ENCODE results near the gene FOXP2.

FOXP2 gene

DNA sequence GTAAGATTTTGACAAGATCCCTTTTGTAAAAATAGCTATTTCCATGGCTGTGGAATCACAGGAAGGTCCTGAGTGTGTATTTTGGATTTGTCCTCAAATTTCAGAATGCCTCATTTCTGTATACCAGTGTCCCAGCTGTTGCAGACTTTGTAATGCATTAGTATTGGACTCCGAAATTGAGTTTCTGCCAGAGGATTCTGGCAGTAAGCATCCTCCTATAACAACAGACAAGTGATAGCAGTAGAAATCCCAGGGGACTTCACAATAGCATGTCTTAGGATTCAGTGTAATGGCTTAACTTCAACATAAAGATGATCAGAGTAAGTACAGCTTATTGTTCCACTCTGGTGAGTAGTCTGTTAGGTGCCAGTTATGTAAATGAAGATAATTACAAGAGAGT is 104.6 kb downstream of the FOXP2 start:
- TF ChIP-seq, protein P1, sequence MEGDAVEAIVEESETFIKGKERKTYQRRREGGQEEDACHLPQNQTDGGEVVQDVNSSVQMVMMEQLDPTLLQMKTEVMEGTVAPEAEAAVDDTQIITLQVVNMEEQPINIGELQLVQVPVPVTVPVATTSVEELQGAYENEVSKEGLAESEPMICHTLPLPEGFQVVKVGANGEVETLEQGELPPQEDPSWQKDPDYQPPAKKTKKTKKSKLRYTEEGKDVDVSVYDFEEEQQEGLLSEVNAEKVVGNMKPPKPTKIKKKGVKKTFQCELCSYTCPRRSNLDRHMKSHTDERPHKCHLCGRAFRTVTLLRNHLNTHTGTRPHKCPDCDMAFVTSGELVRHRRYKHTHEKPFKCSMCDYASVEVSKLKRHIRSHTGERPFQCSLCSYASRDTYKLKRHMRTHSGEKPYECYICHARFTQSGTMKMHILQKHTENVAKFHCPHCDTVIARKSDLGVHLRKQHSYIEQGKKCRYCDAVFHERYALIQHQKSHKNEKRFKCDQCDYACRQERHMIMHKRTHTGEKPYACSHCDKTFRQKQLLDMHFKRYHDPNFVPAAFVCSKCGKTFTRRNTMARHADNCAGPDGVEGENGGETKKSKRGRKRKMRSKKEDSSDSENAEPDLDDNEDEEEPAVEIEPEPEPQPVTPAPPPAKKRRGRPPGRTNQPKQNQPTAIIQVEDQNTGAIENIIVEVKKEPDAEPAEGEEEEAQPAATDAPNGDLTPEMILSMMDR (IDR thresholded peaks at IDR 0.05; ENCODE audit: extremely low read depth, insufficient read depth, missing control alignments) = no peak
- in situ Hi-C loops (cut with MboI; ENCODE audit: low pct_unique_long_range_greater_than_20kb, low sequenced_read_pairs, unreplicated experiment) = no loop called here
- DNase-seq (ENCODE audit: low spot score) = no peak

DNA sequence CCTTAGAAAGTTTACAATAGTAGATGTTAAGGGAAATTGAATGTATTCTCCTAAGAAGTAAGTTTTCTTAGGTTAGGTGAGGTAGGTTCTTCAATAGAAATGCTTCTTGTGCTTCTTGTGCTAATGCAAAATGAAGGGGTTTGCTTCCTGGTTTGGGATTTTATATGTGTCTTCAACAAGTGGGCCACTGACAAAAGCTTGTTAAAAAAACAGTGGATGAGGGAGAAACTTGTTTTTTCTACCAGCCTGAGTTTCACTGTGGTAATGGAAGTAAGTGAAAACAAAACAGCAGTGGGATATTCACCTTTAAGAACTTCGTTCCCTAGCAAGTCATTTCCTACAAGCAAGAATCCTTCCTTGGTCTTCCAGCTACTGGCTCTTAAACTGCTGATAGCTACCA is 107.5 kb downstream of the FOXP2 start:
- in situ Hi-C loops (cut with MboI; ENCODE audit: low pct_unique_long_range_greater_than_20kb, low sequenced_read_pairs, unreplicated experiment) = no loop called here
- TF ChIP-seq, protein P1 (IDR thresholded peaks at IDR 0.05; ENCODE audit: extremely low read depth, insufficient read depth, missing control alignments) = no peak
- DNase-seq (ENCODE audit: low spot score) = no peak

DNA sequence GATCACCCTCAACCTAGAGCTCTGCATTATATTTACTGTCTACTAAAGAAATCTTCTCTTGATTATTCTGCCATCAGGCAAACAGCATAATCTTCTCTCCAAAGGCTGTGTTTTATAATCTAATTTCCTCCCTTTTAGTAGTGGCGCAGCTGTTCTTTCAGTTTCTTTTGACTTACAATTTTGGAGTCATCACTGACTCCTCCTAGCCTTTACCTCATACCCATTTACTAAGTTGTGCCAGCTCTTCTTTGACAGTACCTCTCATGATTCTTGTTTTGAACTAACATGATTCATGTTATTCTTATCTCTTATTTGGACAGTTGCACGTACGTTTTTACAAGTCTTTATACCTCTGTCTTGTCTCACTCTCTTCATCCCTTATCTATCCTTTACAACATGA is 113.0 kb downstream of the FOXP2 start:
- TF ChIP-seq, protein P1 (IDR thresholded peaks at IDR 0.05; ENCODE audit: extremely low read depth, insufficient read depth, missing control alignments) = no peak
- no peak for DNase-seq (ENCODE audit: low spot score)
- in situ Hi-C loops (cut with MboI; ENCODE audit: low pct_unique_long_range_greater_than_20kb, low sequenced_read_pairs, unreplicated experiment) = no loop called here

DNA sequence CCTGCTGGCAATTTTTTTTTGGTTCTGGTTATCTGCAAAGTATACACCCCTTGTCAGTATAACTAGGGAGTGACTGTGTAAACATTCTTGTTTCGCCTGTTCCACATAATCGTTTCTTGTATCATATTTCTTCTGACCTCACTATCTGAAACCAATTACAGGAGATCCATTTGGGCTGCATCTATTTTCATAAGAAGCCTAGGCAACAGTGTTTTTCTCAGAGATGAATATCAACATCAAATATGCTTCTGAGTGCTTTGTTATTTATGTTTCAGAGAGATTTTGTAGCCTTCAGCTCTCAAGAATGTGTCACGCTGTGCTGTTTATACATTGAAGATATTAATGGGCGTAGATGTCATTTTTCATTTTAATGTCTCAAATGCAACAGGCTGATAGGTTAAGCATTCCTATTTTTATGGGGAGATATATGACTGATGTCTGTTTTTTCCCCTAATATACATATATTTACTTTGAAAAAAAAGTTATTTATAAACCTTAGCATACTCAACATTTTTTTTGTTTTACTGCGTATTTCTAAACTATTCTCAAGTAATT is 115.5 kb downstream of the FOXP2 start:
- TF ChIP-seq, protein P1 (IDR thresholded peaks at IDR 0.05; ENCODE audit: extremely low read depth, insufficient read depth, missing control alignments) = no peak
- DNase-seq (ENCODE audit: low spot score) = no peak
- in situ Hi-C loops (cut with MboI; ENCODE audit: low pct_unique_long_range_greater_than_20kb, low sequenced_read_pairs, unreplicated experiment) = no loop called here

DNA sequence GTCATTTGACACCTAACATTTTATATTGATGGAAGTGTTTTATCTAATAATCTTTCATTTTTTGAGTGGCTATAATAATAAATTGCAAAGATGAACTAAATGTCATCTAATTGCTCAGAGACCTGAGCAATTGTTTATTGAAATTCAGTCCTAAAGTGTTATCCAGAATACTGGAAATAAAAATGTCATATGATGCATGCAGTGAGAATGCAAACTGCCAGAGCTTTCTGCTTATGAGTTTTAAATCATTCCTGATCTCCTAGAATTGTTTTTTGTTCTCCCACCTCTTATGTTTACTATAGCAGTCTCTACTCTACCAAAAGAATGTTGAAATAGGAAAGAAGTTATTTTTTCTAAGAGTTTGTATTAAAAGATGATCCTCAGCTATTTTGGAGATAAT is 116.7 kb downstream of the FOXP2 start:
- DNase-seq (ENCODE audit: low spot score) = no peak
- in situ Hi-C loops (cut with MboI; ENCODE audit: low pct_unique_long_range_greater_than_20kb, low sequenced_read_pairs, unreplicated experiment) = no loop called here
- TF ChIP-seq, protein P1 (IDR thresholded peaks at IDR 0.05; ENCODE audit: extremely low read depth, insufficient read depth, missing control alignments) = no peak

DNA sequence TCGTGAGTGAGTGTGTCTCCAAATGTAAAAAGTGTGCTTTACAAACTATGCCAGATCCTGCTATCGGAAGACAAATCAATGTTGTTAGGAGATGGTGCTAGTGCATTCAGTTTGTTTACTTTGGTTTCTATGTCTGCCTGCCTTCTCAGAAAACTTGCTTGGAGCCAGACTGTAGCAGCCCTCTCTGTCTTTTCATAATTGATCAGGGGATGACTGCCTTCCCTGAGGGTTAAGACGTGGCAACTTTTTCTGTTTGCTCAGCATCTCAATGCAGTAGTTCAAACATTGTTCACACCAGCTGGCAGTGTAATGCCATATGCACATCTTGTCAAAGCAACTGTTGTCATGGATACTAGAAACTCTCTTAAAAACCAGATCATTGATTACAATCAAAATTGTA is 118.5 kb downstream of the FOXP2 start:
- in situ Hi-C loops (cut with MboI; ENCODE audit: low pct_unique_long_range_greater_than_20kb, low sequenced_read_pairs, unreplicated experiment) = no loop called here
- TF ChIP-seq, protein P1 (IDR thresholded peaks at IDR 0.05; ENCODE audit: extremely low read depth, insufficient read depth, missing control alignments) = no peak
- DNase-seq (ENCODE audit: low spot score) = no peak

DNA sequence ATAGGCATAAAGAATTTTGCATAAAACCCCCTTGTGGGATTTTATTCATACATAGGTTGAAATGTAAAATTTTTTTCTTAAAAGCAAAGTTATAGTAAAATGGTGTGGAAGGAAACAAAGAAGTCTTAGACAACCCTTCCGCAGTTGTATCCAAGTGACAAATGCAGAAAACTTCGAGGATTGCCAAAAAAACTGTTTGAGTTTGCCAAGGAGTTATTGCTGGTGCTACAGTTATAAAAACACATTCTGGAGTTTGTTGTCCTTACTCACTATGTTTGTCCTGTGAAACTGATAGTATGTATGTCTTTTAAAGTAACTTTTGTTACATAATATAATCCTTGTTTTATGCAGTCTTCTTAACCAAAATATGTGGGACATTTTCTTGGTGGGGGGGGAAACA is 120.3 kb downstream of the FOXP2 start:
- TF ChIP-seq, protein P1 (IDR thresholded peaks at IDR 0.05; ENCODE audit: extremely low read depth, insufficient read depth, missing control alignments) = no peak
- DNase-seq (ENCODE audit: low spot score) = no peak
- in situ Hi-C loops (cut with MboI; ENCODE audit: low pct_unique_long_range_greater_than_20kb, low sequenced_read_pairs, unreplicated experiment) = no loop called here

All from GM13977 (cell line).